Right lobe of liver (tissue), 6 donors: ENCODE results near the gene ARSI. TPM values are rescaled to one million over a fixed set of nuclear protein-coding genes. Genes with fewer than 3 reads are reported as not detected.

ENCODE experiments used
- ATAC-seq, 4 donors: fragments of 200-7000 bp; cut with Tn5 transposase; one replicate each; pipeline ENCODE4 v1.9.1; 2020; ENCODE audit warnings: mild to moderate bottlenecking in 4 of 4, moderate library complexity in 4 of 4
- DNase-seq, 3 donors: peaks; one replicate each; pipeline ENCODE4 v3.0.0-alpha.2; 2020
- H3K27ac ChIP-seq, 3 donors: fragments of 200-600 bp; one replicate each; pipeline ENCODE4 v1.8.0; 2022
- H3K27me3 ChIP-seq, 2 donors: fragments of 200-600 bp; one replicate each; pipeline ENCODE4 v1.8.0; 2022
- H3K36me3 ChIP-seq, 4 donors: fragments of 200-600 bp; sonication (generic) in 1 of 4; one replicate each; pipeline versions ENCODE4 v1.5.1 to v1.8.0; 2017 to 2022; ENCODE audit warnings: control low read depth in 1 of 4
- H3K4me1 ChIP-seq, 4 donors: fragments of 200-600 bp; sonication (generic) in 1 of 4; one replicate each; pipeline versions ENCODE4 v1.5.1 to v1.8.0; 2017 to 2022; ENCODE audit warnings: control low read depth in 1 of 4
- H3K4me3 ChIP-seq, 3 donors: fragments of 200-600 bp; one replicate each; pipeline ENCODE4 v1.8.0; 2022
- H3K9me3 ChIP-seq, 4 donors: fragments of 200-600 bp; sonication (generic) in 1 of 4; one replicate each; pipeline versions ENCODE4 v1.5.1 to v1.8.0; 2017 to 2022; ENCODE audit warnings: control low read depth in 1 of 4
- POLR2A ChIP-seq: fragments of 450-650 bp; IDR thresholded peaks from one replicate; pipeline ENCODE4 v1.6.1; 2017; ENCODE audit warnings: antibody characterized with exemption, mild to moderate bottlenecking
- WGBS: methylation state at CpG from one replicate; pipeline ENCODE4 v1.1.6; 2018; ENCODE audit warnings: low coverage, low lambda C conversion rate; ENCODE audit not compliant: insufficient coverage; ENCODE audit errors: missing lambda C conversion rate; 5-methylcytosine and 5-hydroxymethylcytosine counted together
- intact Hi-C, 2 donors: fragments of 100-400 bp; cut with DNase I; formaldehyde crosslinking; loops; one replicate each; pipeline versions ENCODE4 v1.11.2 to v1.14.1; 2022
- total RNA-seq, 6 experiments: library from RNA; depleted of rRNA in 2 of 6; stranded (reverse); fragments of >200 nt in 2 of 6; fragmentation: NEBNext Ultra II Directional in 3 of 6; extraction: Animal tissue kit (Norgen Biotek cat#: 25700) in 3 of 6; gene quantifications; one replicate each; pipeline versions ENCODE4 v1.1.0 to v1.2.4, GENCODE V29; 2016 to 2023
- TF ChIP-seq, protein P1 (sequence below), 4 donors: fragments of 200-600 bp in 3 of 4; fragments of 450-650 bp in 1 of 4; IDR thresholded peaks; one replicate each; pipeline versions ENCODE4 v1.5.1 to v1.8.0; 2016 to 2022; ENCODE audit warnings: antibody characterized with exemption in 4 of 4, mild to moderate bottlenecking in 2 of 4
- donor health status: DM: no; HTN: yes; CAD: no.
- donor health status: DM: no; HTN: no; CAD: no.
- donor health status: DM: no; HTN: no; CAD: no.
- donor health status: DM: no; HTN: yes; CAD: no.
- donor health status: DM: no; HTN: yes; CAD: no.

The ARSI gene
- total RNA-seq, 6 experiments from 2014 or later: 0.06 to 0.51 (median 0.20) TPM; not detected in 1

DNA sequence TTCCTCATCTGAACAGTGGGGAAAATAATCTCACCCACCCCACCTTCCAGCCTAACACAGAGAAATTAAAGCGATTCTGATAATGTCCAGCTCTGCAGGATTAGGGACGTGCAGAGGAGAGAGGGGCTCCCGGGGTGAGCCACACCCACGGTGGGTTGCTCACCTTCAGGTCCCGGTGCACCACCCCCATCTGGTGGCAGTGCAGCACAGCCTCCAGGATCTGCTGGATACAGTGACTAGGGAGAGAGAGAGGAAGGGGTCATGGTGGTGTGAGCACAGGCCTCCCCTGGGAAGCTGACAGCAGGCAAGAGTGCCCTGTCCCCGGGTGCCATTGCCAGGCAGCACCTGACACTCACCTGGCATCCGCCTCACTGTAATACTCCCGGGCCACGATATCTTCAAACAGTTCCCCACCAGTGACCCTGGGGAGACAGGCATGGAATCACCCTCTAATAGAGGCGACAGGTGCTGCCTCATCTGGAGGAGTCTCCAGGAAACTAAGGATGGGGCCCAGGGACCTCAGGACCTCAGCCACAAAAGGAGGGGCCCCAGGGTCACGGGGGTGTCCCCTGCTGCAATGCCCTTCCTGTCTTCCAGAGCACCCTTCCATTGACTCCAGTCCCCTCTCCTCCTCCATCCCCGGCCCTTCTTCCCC lies 46.2 kb downstream of the ARSI start:
- H3K27me3 ChIP-seq: no peaks in the 10 kb centered on the region
- no peak for ATAC-seq
- DNase-seq: no peak
- no peaks in the 10 kb centered on the region for H3K4me1 ChIP-seq
- WGBS: 59% methylated on average over 4 of the region's 12 CpGs
- no peak overlapping the region for H3K27ac ChIP-seq
- no peaks in the 10 kb centered on the region for H3K36me3 ChIP-seq
- intact Hi-C loops: loop anchor here in 1 of 2 donors (10.0 kb wide), 1 partner anchor 98 kb away; the partner anchor contains the start of gene TCOF1
- TF ChIP-seq POLR2A: no peak
- TF ChIP-seq, protein P1, sequence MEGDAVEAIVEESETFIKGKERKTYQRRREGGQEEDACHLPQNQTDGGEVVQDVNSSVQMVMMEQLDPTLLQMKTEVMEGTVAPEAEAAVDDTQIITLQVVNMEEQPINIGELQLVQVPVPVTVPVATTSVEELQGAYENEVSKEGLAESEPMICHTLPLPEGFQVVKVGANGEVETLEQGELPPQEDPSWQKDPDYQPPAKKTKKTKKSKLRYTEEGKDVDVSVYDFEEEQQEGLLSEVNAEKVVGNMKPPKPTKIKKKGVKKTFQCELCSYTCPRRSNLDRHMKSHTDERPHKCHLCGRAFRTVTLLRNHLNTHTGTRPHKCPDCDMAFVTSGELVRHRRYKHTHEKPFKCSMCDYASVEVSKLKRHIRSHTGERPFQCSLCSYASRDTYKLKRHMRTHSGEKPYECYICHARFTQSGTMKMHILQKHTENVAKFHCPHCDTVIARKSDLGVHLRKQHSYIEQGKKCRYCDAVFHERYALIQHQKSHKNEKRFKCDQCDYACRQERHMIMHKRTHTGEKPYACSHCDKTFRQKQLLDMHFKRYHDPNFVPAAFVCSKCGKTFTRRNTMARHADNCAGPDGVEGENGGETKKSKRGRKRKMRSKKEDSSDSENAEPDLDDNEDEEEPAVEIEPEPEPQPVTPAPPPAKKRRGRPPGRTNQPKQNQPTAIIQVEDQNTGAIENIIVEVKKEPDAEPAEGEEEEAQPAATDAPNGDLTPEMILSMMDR (IDR thresholded peaks at IDR 0.05): no peak
- no peak overlapping the region for H3K4me3 ChIP-seq
- H3K9me3 ChIP-seq: no peaks in the 10 kb centered on the region

DNA sequence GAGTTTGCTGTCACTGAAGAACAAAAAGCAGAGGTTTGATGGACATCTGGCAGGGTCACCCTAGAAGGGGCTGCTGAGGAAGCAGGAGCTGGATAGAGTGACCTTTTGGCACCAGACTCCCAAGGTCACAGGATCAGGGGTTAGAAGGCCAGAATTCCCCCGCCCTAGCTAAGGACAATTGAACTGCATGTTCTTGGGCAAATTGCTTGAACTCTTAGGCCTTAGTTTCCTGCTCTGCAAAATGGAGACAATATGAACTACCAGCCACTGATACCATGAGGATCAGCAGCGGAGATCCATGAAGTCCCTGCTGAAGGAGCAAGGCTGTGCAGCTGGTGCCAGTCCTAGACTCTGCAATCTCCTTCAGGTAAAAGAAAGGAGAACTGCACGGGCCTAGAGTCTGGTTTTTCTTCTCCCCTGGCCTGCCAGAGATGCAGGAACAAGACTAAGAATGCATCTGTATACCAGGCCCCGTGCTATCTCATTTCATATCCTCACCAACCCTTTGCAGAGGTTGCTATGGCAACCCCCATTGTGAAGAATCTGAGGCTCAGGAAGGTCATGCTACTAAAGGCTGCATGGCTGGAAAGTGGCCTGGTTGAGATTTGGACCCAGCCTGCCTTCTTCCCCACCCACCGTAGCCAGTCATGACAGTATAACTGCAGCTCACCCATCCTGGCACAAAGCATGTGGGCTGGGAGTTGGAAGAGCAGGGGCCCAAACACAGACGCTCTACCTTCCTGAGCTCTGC lies 46.9 kb downstream of the ARSI start:
- 55% methylated on average over 4 of the region's 6 CpGs for WGBS
- no peaks in the 10 kb centered on the region for H3K9me3 ChIP-seq
- intact Hi-C loops: loop anchor here in 1 of 2 donors (10.0 kb wide), 1 partner anchor 99 kb away; the partner anchor contains the start of gene TCOF1
- DNase-seq (no peak), ATAC-seq (peak in 2 of 4 donors; percentile 33 to 53)
- TF ChIP-seq, protein P1 (IDR thresholded peaks at IDR 0.05): no peak
- no peak for TF ChIP-seq POLR2A
- no peak overlapping the region for H3K4me3 ChIP-seq
- H3K27ac ChIP-seq: no peak overlapping the region
- no peaks in the 10 kb centered on the region for H3K27me3 ChIP-seq
- no peaks in the 10 kb centered on the region for H3K4me1 ChIP-seq
- no peaks in the 10 kb centered on the region for H3K36me3 ChIP-seq

DNA sequence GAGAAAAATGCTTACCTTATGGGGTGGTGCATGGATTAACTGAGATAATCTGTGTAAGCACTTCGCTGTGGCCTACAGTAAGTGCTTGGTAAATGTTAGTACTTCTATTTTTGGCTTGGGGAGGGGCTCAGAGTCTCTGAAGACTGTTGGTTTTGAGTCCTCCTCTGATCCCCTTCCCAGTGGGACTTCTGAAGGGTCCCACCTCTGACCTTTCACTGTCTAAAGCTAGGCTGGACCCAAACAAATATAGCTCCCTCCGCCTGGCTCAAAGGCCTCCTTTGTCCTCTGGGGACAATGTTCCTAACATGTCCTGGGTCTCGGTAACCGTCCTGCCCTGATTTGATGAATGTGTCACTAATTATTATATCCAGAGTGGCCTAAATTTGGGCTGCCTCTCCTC lies 47.9 kb downstream of the ARSI start:
- intact Hi-C loops: loop anchor here in 1 of 2 donors (10.0 kb wide), 1 partner anchor 100 kb away; the partner anchor contains the start of gene TCOF1
- DNase-seq (no peak), ATAC-seq (no peak)
- H3K4me1 ChIP-seq: no peaks in the 10 kb centered on the region
- no peak overlapping the region for H3K27ac ChIP-seq
- WGBS: no CpG with 5 or more reads among the region's 4 CpGs
- H3K4me3 ChIP-seq: no peak overlapping the region
- TF ChIP-seq, protein P1 (IDR thresholded peaks at IDR 0.05): no peak
- TF ChIP-seq POLR2A: no peak
- H3K36me3 ChIP-seq: no peaks in the 10 kb centered on the region
- H3K27me3 ChIP-seq: no peaks in the 10 kb centered on the region
- no peaks in the 10 kb centered on the region for H3K9me3 ChIP-seq

DNA sequence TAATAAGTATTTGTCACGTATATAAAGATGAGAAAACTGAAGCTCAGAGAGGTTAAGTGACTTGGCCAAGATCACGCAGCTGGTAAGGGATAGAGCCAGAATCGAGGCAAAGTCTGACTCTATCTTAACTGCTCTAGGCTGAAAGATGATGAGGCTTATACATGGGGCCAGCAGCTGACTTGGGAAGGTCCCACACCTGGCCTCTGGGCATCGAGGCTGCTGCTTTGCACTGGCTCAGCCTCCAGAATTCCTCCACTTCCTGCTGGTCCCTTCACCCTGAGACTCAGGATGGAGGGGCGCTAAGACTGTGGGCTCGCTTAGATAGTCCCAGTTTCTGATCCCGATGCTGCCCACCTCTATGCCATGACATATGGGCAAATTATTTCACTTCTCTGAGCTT lies 48.3 kb downstream of the ARSI start:
- ATAC-seq (no peak), DNase-seq (no peak)
- intact Hi-C loops: loop anchor here in 1 of 2 donors (10.0 kb wide), 1 partner anchor 100 kb away; the partner anchor contains the start of gene TCOF1
- no peak overlapping the region for H3K4me3 ChIP-seq
- no peaks in the 10 kb centered on the region for H3K27me3 ChIP-seq
- no peak overlapping the region for H3K27ac ChIP-seq
- WGBS: 66% methylated on average over 4 of the region's 7 CpGs
- no peaks in the 10 kb centered on the region for H3K36me3 ChIP-seq
- no peaks in the 10 kb centered on the region for H3K4me1 ChIP-seq
- no peaks in the 10 kb centered on the region for H3K9me3 ChIP-seq
- no peak for TF ChIP-seq POLR2A
- TF ChIP-seq, protein P1 (IDR thresholded peaks at IDR 0.05): no peak
